HCT116 (cell line): ENCODE results near the gene SUPT4H1. TPM values are rescaled to one million over a fixed set of nuclear protein-coding genes. Genes with fewer than 3 reads are reported as not detected.

Experiments used
- ATAC-seq: fragments of 200-7000 bp; cut with Tn5 transposase; 2 replicates; pipeline ENCODE4 v1.9.1; 2020; ENCODE audit warnings: mild to moderate bottlenecking, moderate library complexity
- BruUV-seq: library from RNA; stranded (reverse); fragments of 400-500 nt; replicated peaks from 2 replicates; lab custom pipeline; 2021; lab: Mats Ljungman, UMichigan
- CTCF ChIA-PET: fragments of 300-600 bp; sonication (Branson Sonifier 250); formaldehyde crosslinking; loops from one replicate; lab custom pipeline; 2021; ENCODE audit warnings: antibody characterized with exemption; lab: Charles Lee
- POLR2A ChIA-PET: fragments of 300-600, 350-600 bp; sonication (Branson Sonifier 250); formaldehyde crosslinking; loops from one replicate; lab custom pipeline; 2021; ENCODE audit warnings: antibody characterized with exemption; lab: Charles Lee
- RAD21 ChIA-PET, 2 experiments: fragments of 300-600 bp; sonication (Branson Sonifier 250); formaldehyde crosslinking; loops; one replicate each; lab custom pipeline; 2023; ENCODE audit warnings: low total read pairs in 2 of 2; ENCODE audit not compliant: uncharacterized antibody in 2 of 2, unreplicated experiment in 2 of 2, low non-redundant PET in 1 of 2; lab: Charles Lee
- DNase-seq: peaks from one replicate; pipeline ENCODE4 v3.0.0-alpha.2; 2010; ENCODE audit warnings: low read depth, low spot score
- H2AFZ ChIP-seq: fragments of 200-600 bp; shearing (Covaris generic), sonication (generic); 2 replicates; pipeline ENCODE4 v1.6.1; 2017; ENCODE audit warnings: low read depth, mixed run types, mixed read lengths, antibody characterized with exemption, low read length; ENCODE audit not compliant: poor library complexity, severe bottlenecking
- H3K27ac ChIP-seq: 2 replicates; pipeline ENCODE4 v1.5.1; 2012; ENCODE audit warnings: low read depth, low read length
- H3K27me3 ChIP-seq: fragments of 200-600 bp; sonication (generic); 2 replicates; pipeline ENCODE4 v1.6.1; 2016; ENCODE audit warnings: mixed run types, low read length, mixed read lengths; ENCODE audit not compliant: insufficient read depth
- H3K36me3 ChIP-seq, 2 experiments: fragments of 200-500 bp in 1 of 2; fragments of 200-600 bp in 1 of 2; sonication (Bioruptor generic) in 1 of 2; sonication (generic) in 1 of 2; 2 replicates each; pipeline versions ENCODE4 v1.5.1 to v1.6.1; 2014 to 2016; ENCODE audit warnings: low read length in 2 of 2, inconsistent platforms in 1 of 2, mixed read lengths in 1 of 2, mixed run types in 1 of 2; ENCODE audit not compliant: insufficient read depth in 2 of 2, control insufficient read depth in 1 of 2
- H3K4me1 ChIP-seq, 2 experiments: fragments of 200-600 bp in 1 of 2; sonication (generic) in 1 of 2; 2 replicates each; pipeline versions ENCODE4 v1.5.1 to v1.6.1; 2012 to 2017; ENCODE audit warnings: low read length in 2 of 2, inconsistent platforms in 1 of 2, mild to moderate bottlenecking in 1 of 2, mixed read lengths in 1 of 2, mixed run types in 1 of 2, moderate library complexity in 1 of 2; ENCODE audit not compliant: insufficient read depth in 2 of 2, control insufficient read depth in 1 of 2
- H3K4me2 ChIP-seq: fragments of 200-600 bp; sonication (generic); 2 replicates; pipeline ENCODE4 v1.6.1; 2017; ENCODE audit warnings: mixed run types, low read length, mixed read lengths
- H3K4me3 ChIP-seq, 2 experiments: fragments of 200-600 bp in 1 of 2; sonication (generic) in 1 of 2; replicated peaks in 1 of 2; 2 replicates each; pipeline ENCODE4 v1.5.1; 2011 to 2016; ENCODE audit warnings: low read length in 2 of 2, control low read depth in 1 of 2, low read depth in 1 of 2, mild to moderate bottlenecking in 1 of 2, mixed read lengths in 1 of 2, mixed run types in 1 of 2
- H3K79me2 ChIP-seq: fragments of 200-600 bp; sonication (generic); 2 replicates; pipeline ENCODE4 v1.6.1; 2017; ENCODE audit warnings: mild to moderate bottlenecking, mixed run types, low read length, moderate library complexity, mixed read lengths; ENCODE audit not compliant: insufficient read depth
- H3K9ac ChIP-seq: fragments of 200-600 bp; sonication (generic); 2 replicates; pipeline ENCODE4 v1.6.1; 2016; ENCODE audit warnings: low read length, mixed read lengths
- H3K9me2 ChIP-seq: fragments of 200-600 bp; sonication (generic), shearing (Covaris generic); 2 replicates; pipeline ENCODE4 v1.6.1; 2017; ENCODE audit warnings: mixed run types, mild to moderate bottlenecking, moderate library complexity; ENCODE audit not compliant: insufficient read depth
- H3K9me3 ChIP-seq, 2 experiments: fragments of 200-500 bp in 1 of 2; fragments of 200-600 bp in 1 of 2; sonication (Bioruptor generic) in 1 of 2; sonication (generic) in 1 of 2; 2 replicates each; pipeline ENCODE4 v1.6.1; 2014 to 2017; ENCODE audit warnings: low read length in 2 of 2, mixed read lengths in 2 of 2, inconsistent platforms in 1 of 2, low read depth in 1 of 2, mild to moderate bottlenecking in 1 of 2, mixed run types in 1 of 2, moderate library complexity in 1 of 2; ENCODE audit not compliant: control insufficient read depth in 1 of 2, insufficient read depth in 1 of 2
- H4K20me1 ChIP-seq: fragments of 200-600 bp; sonication (generic), shearing (Covaris generic); 2 replicates; pipeline ENCODE4 v1.6.1; 2017; ENCODE audit warnings: mixed run types, mild to moderate bottlenecking, moderate library complexity; ENCODE audit not compliant: insufficient read depth
- CBX3 ChIP-seq: IDR thresholded peaks from 2 replicates; pipeline ENCODE4 v1.6.1; 2012; ENCODE audit warnings: low read depth
- EGR1 ChIP-seq: IDR thresholded peaks from 2 replicates; pipeline ENCODE4 v1.6.1; 2012; ENCODE audit warnings: low read depth
- ELF1 ChIP-seq: IDR thresholded peaks from 2 replicates; pipeline ENCODE4 v1.6.1; 2012; ENCODE audit warnings: low read depth, borderline replicate concordance
- EZH2 ChIP-seq: fragments of 200-600 bp; sonication (generic); IDR thresholded peaks from 2 replicates; pipeline ENCODE4 v1.6.1; 2017; ENCODE audit warnings: antibody characterized with exemption, mixed run types
- EZH2phosphoT487 ChIP-seq: fragments of 200-600 bp; IDR thresholded peaks from 2 replicates; pipeline ENCODE4 v1.6.1; 2018; ENCODE audit warnings: antibody characterized with exemption, borderline replicate concordance
- FOSL1 ChIP-seq: IDR thresholded peaks from 2 replicates; pipeline ENCODE4 v1.6.1; 2012; ENCODE audit warnings: low read depth
- JUND ChIP-seq: IDR thresholded peaks from 2 replicates; pipeline ENCODE4 v1.6.1; 2012
- POLR2AphosphoS5 ChIP-seq: IDR thresholded peaks from 2 replicates; pipeline ENCODE4 v1.6.1; 2011; ENCODE audit warnings: mild to moderate bottlenecking, low read depth, low read length, moderate library complexity
- SIN3A ChIP-seq: IDR thresholded peaks from 2 replicates; pipeline ENCODE4 v1.6.1; 2012; ENCODE audit warnings: low read depth
- SP1 ChIP-seq: IDR thresholded peaks from 2 replicates; pipeline ENCODE4 v1.6.1; 2012; ENCODE audit warnings: low read depth
- SRF ChIP-seq: IDR thresholded peaks from 2 replicates; pipeline ENCODE4 v1.6.1; 2012; ENCODE audit warnings: low read depth
- TCF7L2 ChIP-seq: IDR thresholded peaks from 2 replicates; pipeline ENCODE4 v1.7.0; 2011; ENCODE audit warnings: borderline replicate concordance, inconsistent platforms; ENCODE audit not compliant: insufficient read depth, insufficient read length; ENCODE audit errors: extremely low read depth
- YY1 ChIP-seq: IDR thresholded peaks from 2 replicates; pipeline ENCODE4 v1.6.1; 2011; ENCODE audit warnings: low read length, low read depth, moderate library complexity, mild to moderate bottlenecking; ENCODE audit not compliant: insufficient replicate concordance; ENCODE audit errors: extremely low read depth
- ZFX ChIP-seq: fragments of 450-650 bp; IDR thresholded peaks from 2 replicates; pipeline ENCODE4 v1.6.1; 2017
- ZNF274 ChIP-seq: fragments of 200-500 bp; sonication (Bioruptor generic); IDR thresholded peaks from 2 replicates; pipeline ENCODE4 v1.6.1; 2014; ENCODE audit warnings: mild to moderate bottlenecking, low read depth, low read length, inconsistent platforms
- intact Hi-C: fragments of 100-400 bp; cut with micrococcal nuclease; formaldehyde crosslinking; loops from 2 replicates; pipeline ENCODE4 v1.10.0; 2022
- total RNA-seq: library from RNA; stranded (reverse); gene quantifications from one replicate; pipeline ENCODE4 v1.2.1, GENCODE V29; 2021; ENCODE audit not compliant: unreplicated experiment
- TF ChIP-seq, protein P1 (sequence below): IDR thresholded peaks from 2 replicates; pipeline ENCODE4 v1.6.1; 2012
- TF ChIP-seq, protein P2 (sequence below): IDR thresholded peaks from 2 replicates; pipeline ENCODE4 v1.6.1; 2012
- TF ChIP-seq, protein P3 (sequence below), 3 experiments: fragments of 200-600 bp in 1 of 3; sonication (generic) in 1 of 3; IDR thresholded peaks in 2 of 3; conservative IDR thresholded peaks in 1 of 3; 2 replicates each; pipeline ENCODE4 v1.5.1; 2012 to 2017; ENCODE audit warnings: low read depth in 2 of 3, low read length in 2 of 3, antibody characterized with exemption in 1 of 3, borderline replicate concordance in 1 of 3, control low read depth in 1 of 3, mild to moderate bottlenecking in 1 of 3, mixed read lengths in 1 of 3, mixed run types in 1 of 3, moderate library complexity in 1 of 3; ENCODE audit not compliant: insufficient read depth in 1 of 3

SUPT4H1 gene
- total RNA-seq, 1 experiment from 2014 or later, result 118 TPM

DNA sequence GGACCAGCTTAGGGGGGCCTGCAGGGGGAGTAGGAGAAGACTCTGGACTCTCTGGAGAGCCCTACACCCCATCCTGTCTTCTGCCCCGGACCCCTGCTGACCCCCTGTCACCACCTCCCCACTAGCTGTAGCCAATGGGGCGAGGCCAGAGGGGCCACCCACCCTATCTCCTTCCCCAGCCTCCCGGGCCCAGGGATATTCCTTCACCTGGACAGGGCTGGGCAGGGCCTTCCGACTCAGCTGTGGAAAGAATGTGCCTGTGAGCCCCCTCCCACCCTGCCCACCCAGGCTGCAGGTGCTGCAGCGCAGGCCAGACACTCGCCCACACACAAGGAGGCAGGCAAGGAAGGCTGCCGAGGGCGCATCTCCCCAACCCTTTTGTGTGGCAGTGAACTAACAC is 46.4 kb downstream of the SUPT4H1 start:
- DNase-seq (no peak), ATAC-seq (no peak)
- H3K4me2 ChIP-seq, result no peak overlapping the region
- no peak overlapping the region for H3K4me3 ChIP-seq
- H3K27ac ChIP-seq, result no peak overlapping the region
- H2AFZ ChIP-seq, result no peak overlapping the region
- H3K9me3 ChIP-seq, result no peaks in the 10 kb centered on the region
- H3K27me3 ChIP-seq, result no peaks in the 10 kb centered on the region
- H4K20me1 ChIP-seq, result no peaks in the 10 kb centered on the region
- H3K79me2 ChIP-seq, result no peaks in the 10 kb centered on the region
- ChIA-PET POLR2A (no interaction called here), CTCF (interaction anchor here (4.8 kb wide), 1 partner anchor 12 kb away, joined by 27 read pairs; no protein-coding TSS in a partner anchor), RAD21 (interaction anchor here in 1 of 2 experiments (1.4 kb wide), 1 partner anchor 12 kb away, joined by 4 read pairs; no protein-coding TSS in a partner anchor)
- no TSS peak for BruUV-seq
- H3K4me1 ChIP-seq, result peaks cover 0 to 9% of the 10 kb centered on the region in 2 experiments; a peak in 2 of 4 replicates
- no peak overlapping the region for H3K9ac ChIP-seq
- no peak for TF ChIP-seq SRF
- TF ChIP-seq EGR1, result no peak
- TF ChIP-seq JUND, result no peak
- no peak for TF ChIP-seq EZH2phosphoT487
- no peak for TF ChIP-seq FOSL1
- TF ChIP-seq POLR2AphosphoS5, result no peak
- no peak for TF ChIP-seq ZFX
- no peak for TF ChIP-seq ZNF274
- H3K9me2 ChIP-seq, result no peaks in the 10 kb centered on the region
- no peaks in the 10 kb centered on the region for H3K36me3 ChIP-seq
- intact Hi-C loops, result no loop called here

DNA sequence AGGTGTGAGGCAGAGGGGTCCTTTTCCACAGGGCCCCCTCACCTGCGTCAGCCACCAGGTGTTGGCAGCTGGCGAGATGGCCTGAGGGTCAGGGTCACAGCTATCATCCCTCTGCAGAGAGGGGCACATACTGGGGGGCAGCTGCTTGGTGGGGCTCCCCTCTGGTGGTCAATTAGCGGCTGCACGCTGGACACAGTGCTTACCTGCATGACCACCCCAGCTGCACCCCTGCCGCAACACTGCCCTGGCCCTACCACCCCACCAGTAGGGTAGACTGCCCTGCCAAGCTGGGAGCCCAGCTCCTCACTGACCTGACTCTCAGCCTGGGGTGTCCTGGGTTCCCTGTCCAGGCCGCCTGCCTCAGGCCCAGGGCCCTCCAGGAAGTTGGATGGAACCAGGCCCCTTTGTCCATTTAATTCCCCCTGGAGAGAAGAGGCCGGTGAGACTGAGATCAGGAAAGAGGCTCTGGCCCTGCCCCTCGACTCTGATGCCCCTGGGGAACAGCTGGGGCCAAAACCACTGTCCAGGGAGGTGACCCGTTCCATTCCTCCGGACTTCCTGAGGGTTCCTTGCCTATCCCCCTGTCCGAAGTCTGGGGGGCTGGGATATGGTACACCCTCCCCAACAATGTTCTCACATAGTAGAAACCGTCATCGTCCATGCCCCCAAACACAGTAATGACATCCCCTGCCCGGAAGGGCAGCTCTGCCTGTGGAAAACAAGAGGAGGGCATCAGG is 47.1 kb downstream of the SUPT4H1 start:
- Histone ChIP-seq H3K27ac (no peak overlapping the region; the same call in 1 of the 2 replicates), H4K20me1 (no peaks in the 10 kb centered on the region), H3K4me1 (peaks cover 0 to 9% of the 10 kb centered on the region in 2 experiments; a peak in 2 of 4 replicates), H3K9me2 (no peaks in the 10 kb centered on the region), H3K9ac (no peak overlapping the region), H3K36me3 (no peaks in the 10 kb centered on the region), H3K4me3 (no peak overlapping the region), H3K9me3 (no peaks in the 10 kb centered on the region), H3K4me2 (peak overlapping the region; percentile 41), H3K27me3 (no peaks in the 10 kb centered on the region), H2AFZ (peak overlapping the region; percentile 84), H3K79me2 (no peaks in the 10 kb centered on the region)
- DNase-seq (no peak), ATAC-seq (0 out of 2 replicates have a peak, but pooled peaks have one; percentile 1)
- BruUV-seq, result no TSS peak
- POLR2A ChIA-PET, result interaction anchor here (1.3 kb wide), 1 partner anchor 113 kb away, joined by 3 read pairs; the partner anchor contains the start of gene RNF43
- intact Hi-C loops, result loop anchor here (1.0 kb wide), 1 partner anchor 142 kb away; no protein-coding TSS in a partner anchor
- CTCF ChIA-PET, result interaction anchor here (1.0 to 4.8 kb wide), 6 partner anchors 10 to 143 kb away, joined by 3 to 27 read pairs (median 5); partner anchors contain the start of gene RNF43
- RAD21 ChIA-PET, result interaction anchor here in 1 of 2 experiments (0.7 to 1.4 kb wide), 2 partner anchors 12 to 186 kb away, joined by 3 to 4 read pairs; no protein-coding TSS in a partner anchor
- TF ChIP-seq ZFX, result no peak
- no peak for TF ChIP-seq YY1
- TF ChIP-seq SP1, result no peak
- TF ChIP-seq JUND, result no peak
- TF ChIP-seq CBX3, result no peak
- TF ChIP-seq TCF7L2, result no peak
- TF ChIP-seq SIN3A, result no peak
- TF ChIP-seq, protein P1, sequence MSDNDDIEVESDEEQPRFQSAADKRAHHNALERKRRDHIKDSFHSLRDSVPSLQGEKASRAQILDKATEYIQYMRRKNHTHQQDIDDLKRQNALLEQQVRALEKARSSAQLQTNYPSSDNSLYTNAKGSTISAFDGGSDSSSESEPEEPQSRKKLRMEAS, result no peak
- TF ChIP-seq EZH2, result no peak
- TF ChIP-seq, protein P2, sequence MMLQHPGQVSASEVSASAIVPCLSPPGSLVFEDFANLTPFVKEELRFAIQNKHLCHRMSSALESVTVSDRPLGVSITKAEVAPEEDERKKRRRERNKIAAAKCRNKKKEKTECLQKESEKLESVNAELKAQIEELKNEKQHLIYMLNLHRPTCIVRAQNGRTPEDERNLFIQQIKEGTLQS, result no peak
- TF ChIP-seq EZH2phosphoT487, result no peak
- TF ChIP-seq, protein P3, sequence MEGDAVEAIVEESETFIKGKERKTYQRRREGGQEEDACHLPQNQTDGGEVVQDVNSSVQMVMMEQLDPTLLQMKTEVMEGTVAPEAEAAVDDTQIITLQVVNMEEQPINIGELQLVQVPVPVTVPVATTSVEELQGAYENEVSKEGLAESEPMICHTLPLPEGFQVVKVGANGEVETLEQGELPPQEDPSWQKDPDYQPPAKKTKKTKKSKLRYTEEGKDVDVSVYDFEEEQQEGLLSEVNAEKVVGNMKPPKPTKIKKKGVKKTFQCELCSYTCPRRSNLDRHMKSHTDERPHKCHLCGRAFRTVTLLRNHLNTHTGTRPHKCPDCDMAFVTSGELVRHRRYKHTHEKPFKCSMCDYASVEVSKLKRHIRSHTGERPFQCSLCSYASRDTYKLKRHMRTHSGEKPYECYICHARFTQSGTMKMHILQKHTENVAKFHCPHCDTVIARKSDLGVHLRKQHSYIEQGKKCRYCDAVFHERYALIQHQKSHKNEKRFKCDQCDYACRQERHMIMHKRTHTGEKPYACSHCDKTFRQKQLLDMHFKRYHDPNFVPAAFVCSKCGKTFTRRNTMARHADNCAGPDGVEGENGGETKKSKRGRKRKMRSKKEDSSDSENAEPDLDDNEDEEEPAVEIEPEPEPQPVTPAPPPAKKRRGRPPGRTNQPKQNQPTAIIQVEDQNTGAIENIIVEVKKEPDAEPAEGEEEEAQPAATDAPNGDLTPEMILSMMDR (IDR thresholded peaks at IDR 0.05 in 2 of 3, conservative IDR thresholded peaks at IDR 0.05 in 1 of 3; ENCODE audit: borderline replicate concordance in 1 of 3, insufficient read depth in 1 of 3, low read depth in 2 of 3, low read length in 2 of 3), result no peak
- TF ChIP-seq ELF1, result no peak
- no peak for TF ChIP-seq SRF
